NCI-H748 treated with DMSO at 0.1 percent for 48 hours (cell line): ENCODE results near the gene PDLIM7.

ENCODE experiments used
- DNase-seq: peaks from one replicate; lab custom pipeline; 2025; lab: John Stamatoyannopoulos, UW

PDLIM7 gene

GRCh38 chr5:177524941-177525655, 27.7 kb upstream of the PDLIM7 start:
- no peak for DNase-seq

DNA sequence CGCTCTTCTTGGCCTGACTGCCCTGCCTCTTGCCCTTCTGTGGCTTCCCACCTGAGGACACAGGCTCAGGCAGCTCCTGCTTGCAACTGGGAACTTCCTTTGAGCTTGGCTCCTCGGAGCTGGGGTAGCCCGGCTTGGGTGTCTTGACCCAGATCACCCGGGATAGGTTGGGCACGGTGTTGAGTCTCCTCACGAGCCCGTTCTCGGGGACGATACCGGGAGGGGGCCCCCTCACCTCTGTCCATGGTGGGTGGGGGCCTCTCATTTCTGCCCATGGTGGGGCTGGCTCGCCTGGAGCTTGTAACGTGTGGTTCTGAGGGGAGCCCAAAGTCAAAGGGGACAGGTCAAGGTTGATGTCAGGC, 27.1 kb upstream of the PDLIM7 start:
- no peak for DNase-seq

DNA sequence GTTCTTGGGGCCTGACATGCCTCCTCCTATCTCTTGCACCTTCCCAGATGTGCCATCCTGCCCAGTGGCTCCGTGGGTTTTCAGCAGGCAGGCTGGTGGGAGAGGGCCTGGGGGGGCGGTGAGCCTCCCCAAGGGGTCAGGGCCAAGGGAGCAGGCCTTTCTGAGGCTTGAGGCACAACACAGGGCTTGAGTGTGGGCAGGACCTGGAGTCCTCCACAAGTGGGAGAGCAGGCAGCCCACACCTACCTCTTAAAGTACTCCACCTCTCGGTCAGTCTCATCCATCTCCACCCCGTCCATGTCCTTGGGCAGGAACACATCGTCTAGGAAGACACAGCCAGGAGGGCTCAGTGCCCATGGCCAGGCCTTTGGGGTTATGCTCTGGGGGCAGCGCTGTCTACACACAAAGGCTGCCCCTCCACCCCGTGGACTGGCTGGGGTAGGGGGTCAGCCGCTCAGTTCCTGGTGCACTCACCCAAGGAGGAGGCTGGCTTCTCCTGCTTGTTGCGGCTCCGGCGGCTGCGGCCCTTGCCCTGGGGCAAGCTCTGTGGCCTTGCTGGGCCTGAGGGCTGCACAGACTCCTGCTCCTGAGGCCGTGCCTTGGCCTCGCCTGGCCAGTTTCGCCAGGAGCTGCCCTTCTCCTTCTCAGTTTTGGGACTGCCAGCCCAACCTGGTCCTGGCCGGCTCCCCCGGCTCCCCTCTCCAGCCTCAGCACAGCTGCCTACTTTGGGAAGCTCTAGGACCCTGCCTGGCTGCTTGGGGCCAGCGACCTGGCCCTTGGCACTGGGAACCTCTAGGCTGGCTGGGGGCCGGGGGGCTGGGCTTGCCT, 26.5 kb upstream of the PDLIM7 start:
- DNase-seq: no peak

DNA sequence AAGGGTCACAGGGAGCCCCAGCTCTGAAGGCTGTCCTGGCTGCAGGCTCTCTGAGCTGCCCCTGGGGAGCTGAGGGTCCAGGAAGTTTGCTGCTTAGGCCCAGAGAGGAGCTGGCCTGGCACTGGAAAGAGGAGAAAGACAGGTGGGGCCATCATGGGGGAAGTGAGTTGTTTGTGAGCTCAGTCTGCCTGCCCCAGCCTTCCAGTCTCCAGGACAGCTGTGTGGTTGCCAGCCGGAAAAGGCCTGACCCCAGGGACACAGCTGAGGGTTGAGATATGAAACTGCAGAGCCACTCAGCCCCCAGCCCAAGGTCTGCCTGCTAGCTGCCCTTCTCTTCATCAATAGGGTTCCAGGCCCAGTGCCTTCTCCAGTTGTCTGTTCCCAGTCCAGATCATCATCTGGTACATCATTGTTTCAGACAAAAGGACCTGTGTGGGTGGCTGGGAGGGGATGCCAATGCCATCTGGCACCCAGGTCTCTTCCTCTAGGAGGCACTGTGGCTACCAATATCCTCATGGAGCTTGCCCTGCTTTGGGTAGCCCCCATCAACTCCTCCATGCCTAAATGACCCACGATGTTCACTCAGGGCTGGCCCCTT, 23.6 kb upstream of the PDLIM7 start:
- DNase-seq: no peak

DNA sequence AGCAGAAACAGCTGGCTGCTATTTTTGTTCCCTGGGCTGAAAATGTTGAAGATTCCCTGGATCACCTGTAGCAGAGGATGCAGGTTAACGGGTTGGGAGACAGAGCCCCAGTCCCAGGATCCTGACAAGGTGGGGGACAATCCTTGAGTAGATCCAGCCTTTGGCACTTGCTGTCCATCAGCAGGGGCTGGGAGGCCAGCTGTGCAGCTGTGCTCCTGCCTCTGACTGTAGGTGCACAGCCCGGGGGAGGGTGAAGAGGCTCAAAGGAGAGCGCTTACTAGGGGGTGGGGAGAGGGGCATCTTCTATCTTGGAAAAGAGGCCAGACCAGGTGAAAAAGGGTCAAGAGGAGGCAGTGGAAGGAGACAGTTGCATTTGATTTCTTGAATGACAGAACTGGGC, 22.9 kb upstream of the PDLIM7 start:
- no peak for DNase-seq

DNA sequence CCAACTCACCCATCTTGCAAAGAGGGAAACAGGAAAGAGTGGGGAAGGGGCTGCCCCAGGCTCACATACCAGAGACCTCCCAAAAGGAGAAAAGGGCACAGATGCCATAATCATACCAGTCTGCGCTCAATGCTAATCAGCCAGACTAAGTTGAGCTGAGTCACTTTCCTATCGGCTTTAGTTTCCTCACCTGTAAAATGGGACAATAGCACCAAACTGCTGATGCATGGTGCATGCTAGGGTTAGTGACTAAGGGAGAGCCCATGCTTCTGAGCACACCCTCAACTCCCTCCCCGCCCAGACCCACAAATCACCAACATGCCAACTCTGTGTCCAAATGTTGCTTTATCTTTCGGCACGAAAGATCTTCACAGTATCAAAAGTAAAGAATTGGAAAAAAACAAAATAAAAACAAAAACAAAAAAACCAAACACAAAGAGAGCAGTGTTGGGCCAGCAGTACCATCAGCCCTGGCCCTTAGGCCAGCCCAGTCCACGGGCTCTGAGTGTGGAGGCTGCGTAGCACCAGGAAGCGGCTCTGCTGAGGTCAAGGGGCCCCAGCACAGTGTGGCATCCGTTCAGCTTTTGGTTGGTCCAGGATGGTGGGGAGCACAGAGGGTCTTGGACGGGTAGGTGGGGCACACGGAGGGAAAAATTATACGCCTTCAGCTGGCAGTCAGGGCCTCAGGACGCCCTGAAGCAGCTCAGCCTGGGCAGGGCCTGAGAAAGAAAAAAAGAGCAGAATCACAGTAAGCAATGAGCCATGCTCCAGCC, 22.2 kb upstream of the PDLIM7 start:
- no peak for DNase-seq

GRCh38 chr5:177516601-177517568, 19.5 kb upstream of the PDLIM7 start, which contains the start of gene DDX41:
Gene DDX41, minus strand, starts transcription at chr5:177516961. Its CDS starts 16 bp downstream, at chr5:177516945.
- DNase-seq: peak; percentile 97

DNA sequence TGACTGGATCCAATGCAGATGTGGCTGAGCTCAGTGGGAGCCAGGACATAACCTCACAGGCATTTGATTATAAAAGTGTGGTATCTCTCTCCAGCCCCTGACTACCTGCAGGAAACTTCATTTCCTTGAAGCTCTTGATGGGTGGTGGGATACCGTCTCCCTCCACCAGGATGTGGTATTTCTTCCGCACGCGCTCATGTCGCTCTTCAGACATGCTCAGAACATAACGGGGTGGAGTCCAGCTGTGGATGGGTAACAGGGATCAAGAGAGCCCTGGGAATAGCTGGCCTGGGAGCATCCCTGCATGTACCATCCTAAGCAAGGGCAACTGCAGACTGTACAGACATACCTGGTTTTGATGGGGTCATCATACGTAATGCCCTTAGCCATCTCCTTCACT, 18.2 kb upstream of the PDLIM7 start:
- DNase-seq: no peak

DNA sequence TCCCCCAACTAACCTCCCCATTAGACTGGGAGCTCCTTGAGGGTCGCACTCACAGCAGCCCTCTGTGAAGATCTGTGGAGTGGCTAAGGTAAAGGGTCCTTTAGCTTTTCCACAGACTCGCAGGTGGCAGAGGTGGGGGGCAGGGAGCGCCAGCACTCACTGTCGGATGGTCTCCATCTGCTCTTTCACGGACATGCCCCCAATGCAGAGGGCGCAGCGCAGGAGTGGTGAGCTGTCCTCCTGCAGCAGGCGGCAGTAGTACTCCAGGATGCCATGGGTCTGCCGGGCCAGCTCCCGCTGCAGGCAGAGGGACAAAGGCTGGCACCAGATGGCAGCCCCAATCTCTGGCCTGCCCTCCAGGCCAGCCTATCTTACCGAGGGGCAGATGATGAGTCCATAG, 17.1 kb upstream of the PDLIM7 start:
- no peak for DNase-seq

DNA sequence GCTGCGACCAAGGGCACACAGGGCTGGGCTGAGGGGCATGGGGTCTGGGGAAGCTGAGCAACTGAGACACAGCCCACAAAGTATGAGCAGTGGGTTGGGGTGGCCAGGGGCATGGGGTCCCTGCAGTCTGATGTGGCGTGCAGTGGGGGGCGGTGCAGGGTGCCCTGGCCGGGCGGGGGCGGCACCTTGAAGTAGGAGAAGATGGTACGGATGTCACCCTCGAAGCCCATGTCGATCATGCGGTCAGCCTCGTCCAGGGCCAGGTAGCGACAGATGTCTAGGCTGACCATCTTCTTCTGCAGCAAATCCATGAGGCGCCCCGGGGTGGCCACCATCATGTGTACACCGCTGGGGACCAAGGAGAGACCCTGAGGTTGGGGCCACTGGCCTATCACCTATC, 16.1 kb upstream of the PDLIM7 start:
- DNase-seq: no peak

- no peak for DNase-seq
Observed at GRCh38 chr5:177512736-177513380, 15.5 kb upstream of the PDLIM7 start.

DNA sequence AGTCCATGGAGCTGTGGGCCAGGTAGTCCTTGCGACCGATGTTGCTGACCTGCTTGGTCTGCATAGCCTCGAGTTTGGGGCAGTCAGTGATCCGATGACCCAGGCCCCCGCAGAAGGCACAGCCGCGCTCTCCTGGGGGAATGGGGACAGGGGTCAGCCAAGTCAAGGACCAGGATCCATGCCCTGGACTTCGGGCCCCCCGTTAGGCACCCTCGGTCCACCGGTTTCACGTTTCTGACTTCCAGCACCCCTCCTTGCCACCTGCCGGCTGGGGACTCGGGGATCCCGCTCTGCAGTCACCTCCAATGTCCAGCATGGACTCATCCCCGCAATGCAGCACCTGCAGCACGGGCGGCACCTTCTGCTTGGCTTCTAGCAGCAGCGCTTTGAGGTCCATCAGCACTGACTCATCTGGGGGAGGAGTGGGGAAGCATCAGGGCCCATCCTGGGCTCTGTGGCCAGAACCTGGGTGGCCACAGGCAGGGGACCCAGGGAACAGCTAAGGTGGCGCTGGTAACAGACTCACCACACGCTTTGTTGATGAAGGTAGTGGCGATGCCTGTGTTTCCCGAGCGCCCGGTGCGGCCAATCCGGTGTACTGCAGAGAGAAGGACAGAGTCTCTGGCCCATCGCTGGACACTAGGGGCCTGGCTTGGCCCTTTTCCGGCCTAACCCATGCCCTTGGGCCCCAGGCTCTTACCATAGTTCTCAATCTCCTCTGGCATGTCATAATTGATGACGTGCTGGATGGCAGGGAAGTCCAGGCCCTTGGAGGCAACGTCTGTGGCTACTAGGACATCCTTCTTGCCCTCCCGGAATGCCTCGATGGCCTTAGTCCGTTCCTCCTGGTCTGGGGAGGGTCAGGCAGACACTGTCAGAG, 14.6 kb upstream of the PDLIM7 start:
- no peak for DNase-seq

- DNase-seq: no peak
Observed at GRCh38 chr5:177511181-177511580, 13.8 kb upstream of the PDLIM7 start.

GRCh38 chr5:177510567-177511053, 13.2 kb upstream of the PDLIM7 start:
- no peak for DNase-seq

DNA sequence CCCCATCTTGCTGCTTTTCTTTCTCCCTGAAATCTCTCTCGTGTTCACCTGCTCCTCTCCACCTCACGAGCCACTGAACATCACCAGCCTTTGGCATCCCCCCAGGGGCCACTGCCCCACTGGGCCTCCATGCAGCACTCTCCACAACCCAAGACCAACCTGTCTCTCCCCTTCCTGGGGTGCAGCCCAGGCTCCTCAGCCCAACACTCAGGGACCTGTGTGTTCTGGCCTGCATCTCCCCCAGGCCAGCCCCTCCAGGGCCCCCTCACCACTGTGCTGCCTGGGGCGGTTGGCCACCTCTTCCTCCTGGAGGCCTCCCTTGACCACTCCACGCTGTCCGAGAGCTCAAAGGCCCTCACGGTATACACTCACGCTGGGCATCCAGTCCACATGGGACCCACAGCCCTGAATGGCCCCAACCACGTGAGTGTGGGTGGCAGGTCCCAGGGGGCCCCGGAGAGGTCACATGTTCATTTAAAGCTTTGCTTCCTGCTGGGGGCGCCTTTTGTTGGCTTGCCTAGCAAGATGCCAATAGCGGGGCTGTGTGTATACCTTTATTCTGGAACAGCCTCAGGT, 12.7 kb upstream of the PDLIM7 start:
- no peak for DNase-seq

DNA sequence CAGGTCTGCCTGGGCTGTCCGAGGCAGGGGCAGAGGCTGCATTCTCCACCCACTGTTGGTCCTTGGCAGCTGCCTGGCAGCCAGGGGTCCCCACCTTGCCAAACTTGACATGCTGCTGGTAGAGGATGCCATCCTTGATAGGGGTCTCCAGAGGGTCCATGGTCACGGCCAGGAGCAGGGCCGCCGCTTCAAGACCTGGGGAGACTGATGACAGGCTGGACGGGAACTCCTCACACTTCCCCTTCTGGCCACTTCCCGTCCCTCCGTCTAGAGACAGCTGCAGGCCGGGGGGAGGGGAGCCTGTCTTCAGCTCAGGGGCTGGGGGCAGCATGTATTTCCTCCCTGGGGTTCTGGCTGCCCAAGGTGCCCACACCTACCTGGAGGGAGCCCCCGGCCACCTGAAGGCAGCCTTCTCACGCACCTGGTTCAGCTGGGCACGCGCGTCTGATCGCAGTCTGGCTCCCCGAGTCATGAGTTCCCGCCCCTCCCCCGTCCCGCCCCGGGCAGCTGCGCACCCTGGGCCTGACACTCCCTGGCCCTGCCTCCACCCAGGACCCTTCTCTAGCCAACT, 12.1 kb upstream of the PDLIM7 start, which contains the start of gene DOK3:
DOK3 (minus strand) TSS at position 446 of the 571 bp plus-strand sequence; CDS start at position 160, 286 bp downstream.
- no peak for DNase-seq

DNA sequence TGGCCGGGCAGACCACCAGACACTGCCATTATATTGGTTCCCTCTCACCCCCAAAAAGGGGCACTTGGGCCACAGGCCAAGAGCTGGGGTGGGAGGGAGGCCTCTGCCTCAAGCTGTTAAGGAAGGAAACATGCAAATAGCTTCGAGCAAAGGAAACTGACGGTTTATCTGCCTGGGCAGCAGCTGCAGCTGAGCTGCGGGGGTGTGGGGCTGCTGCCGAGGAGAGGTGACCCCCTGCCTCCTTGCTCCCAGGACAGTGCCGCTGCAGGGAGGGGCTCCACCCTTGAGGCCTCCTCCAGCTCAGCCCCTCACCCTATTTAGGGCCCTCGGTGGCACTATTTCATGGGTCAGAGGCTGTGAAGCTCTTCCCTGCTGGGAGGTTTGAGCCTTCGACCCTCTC, 11.4 kb upstream of the PDLIM7 start:
- no peak for DNase-seq

- no peak for DNase-seq
Observed at GRCh38 chr5:177508221-177508611, 10.8 kb upstream of the PDLIM7 start.
